IPS-18c (cell line): ENCODE data around the gene PTPN22.

ENCODE experiments used
- H3K4me3 ChIP-seq: 2 replicates; pipeline ENCODE4 v1.7.0; 2013; ENCODE audit warnings: low read depth, mild to moderate bottlenecking, low read length, moderate library complexity; ENCODE audit not compliant: insufficient read depth
- H3K9me3 ChIP-seq: one replicate; pipeline ENCODE4 v1.6.1; 2013; ENCODE audit warnings: mild to moderate bottlenecking, low read length, moderate library complexity; ENCODE audit not compliant: control insufficient read depth, insufficient read depth

Gene PTPN22

GRCh38 chr1:113788802-113789201, 82.7 kb downstream of the PTPN22 start:
- Histone ChIP-seq H3K9me3 (no peaks in the 10 kb centered on the region), H3K4me3 (no peak overlapping the region)

- no peaks in the 10 kb centered on the region for H3K9me3 ChIP-seq
- H3K4me3 ChIP-seq, result no peak overlapping the region
Measured at GRCh38 chr1:113787663-113788062, 83.8 kb downstream of the PTPN22 start.

- H3K4me3 ChIP-seq, result no peak overlapping the region
- H3K9me3 ChIP-seq, result no peaks in the 10 kb centered on the region
Measured at GRCh38 chr1:113786069-113786468, 85.4 kb downstream of the PTPN22 start.

- Histone ChIP-seq H3K9me3 (no peaks in the 10 kb centered on the region), H3K4me3 (no peak overlapping the region)
Measured at GRCh38 chr1:113784104-113784779, 87.3 kb downstream of the PTPN22 start.

GRCh38 chr1:113783254-113784103, 88.0 kb downstream of the PTPN22 start:
- Histone ChIP-seq H3K4me3 (no peak overlapping the region), H3K9me3 (no peaks in the 10 kb centered on the region)

GRCh38 chr1:113782406-113782805, 89.1 kb downstream of the PTPN22 start:
- no peak overlapping the region for H3K4me3 ChIP-seq
- H3K9me3 ChIP-seq, result no peaks in the 10 kb centered on the region

GRCh38 chr1:113780374-113781146, 91.0 kb downstream of the PTPN22 start:
- no peak overlapping the region for H3K4me3 ChIP-seq
- no peaks in the 10 kb centered on the region for H3K9me3 ChIP-seq

- H3K9me3 ChIP-seq, result no peaks in the 10 kb centered on the region
- no peak overlapping the region for H3K4me3 ChIP-seq
Measured at GRCh38 chr1:113779542-113779941, 92.0 kb downstream of the PTPN22 start.

- Histone ChIP-seq H3K4me3 (no peak overlapping the region), H3K9me3 (no peaks in the 10 kb centered on the region)
Measured at GRCh38 chr1:113777561-113777960, 94.0 kb downstream of the PTPN22 start.

GRCh38 chr1:113770031-113770430, 101.5 kb downstream of the PTPN22 start:
- Histone ChIP-seq H3K4me3 (no peak overlapping the region), H3K9me3 (no peaks in the 10 kb centered on the region)

- H3K4me3 ChIP-seq, result no peak overlapping the region
Measured at GRCh38 chr1:113769601-113769970, 101.9 kb downstream of the PTPN22 start.

GRCh38 chr1:113768916-113769600, 102.5 kb downstream of the PTPN22 start:
- Histone ChIP-seq H3K9me3 (no peaks in the 10 kb centered on the region), H3K4me3 (no peak overlapping the region; the same call in 1 of the 2 replicates)

More at GRCh38 chr1:113769601-113769970, 101.9 kb downstream of the PTPN22 start:
- no peaks in the 10 kb centered on the region for H3K9me3 ChIP-seq

GRCh38 chr1:113765306-113766230, 105.9 kb downstream of the PTPN22 start:
- Histone ChIP-seq H3K9me3 (no peaks in the 10 kb centered on the region), H3K4me3 (no peak overlapping the region)
